ENCODE results near the gene LRRC74A. TPM values are rescaled to one million over a fixed set of nuclear protein-coding genes. Genes with fewer than 3 reads are reported as not detected.

The LRRC74A gene
- total RNA-seq, 6 experiments from 2014 or later: not detected

GRCh38 chr14:76842414-76842813, 16.2 kb downstream of the LRRC74A start:
- Histone ChIP-seq H3K36me3 (no peaks in the 10 kb centered on the region), H3K27ac (no peak overlapping the region), H3K4me3 (no peak overlapping the region), H3K4me1 (no peaks in the 10 kb centered on the region), H3K27me3 (no peaks in the 10 kb centered on the region), H3K9me3 (no peaks in the 10 kb centered on the region)
- intact Hi-C loops (cut with DNase I): no loop called here
- TF ChIP-seq POLR2A (IDR thresholded peaks at IDR 0.05) (no peak), CTCF (IDR thresholded peaks at IDR 0.05) (no peak)
- DNase-seq (no peak), ATAC-seq (no peak)

DNA sequence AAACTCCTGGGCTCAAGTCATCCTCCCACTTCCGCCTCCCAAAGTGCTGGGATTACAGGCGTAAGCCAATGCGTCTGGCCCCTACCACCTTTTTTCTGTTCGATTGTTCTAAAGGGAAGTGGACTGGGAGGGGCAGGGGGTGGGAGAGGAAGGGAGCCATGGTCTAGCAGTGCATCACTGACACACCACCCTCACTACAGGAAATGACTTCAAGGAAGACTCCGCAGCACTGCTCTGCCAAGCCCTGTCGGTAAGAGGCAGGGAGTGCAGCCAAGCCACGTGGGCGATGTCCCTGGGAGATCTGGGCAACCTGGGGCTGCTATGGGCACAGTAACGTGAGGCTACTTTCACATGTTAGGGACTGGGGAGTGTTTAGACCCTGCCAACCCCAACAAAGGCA, 18.0 kb downstream of the LRRC74A start:
- ATAC-seq (peak; percentile 80 to 97 (median 88)), DNase-seq (peak; percentile 58 to 69 (median 61))
- 41% methylated on average over 9 of the region's 9 CpGs for WGBS (ENCODE audit: insufficient coverage, low coverage, low lambda C conversion rate, missing lambda C conversion rate)
- Histone ChIP-seq H3K9me3 (no peaks in the 10 kb centered on the region), H3K27ac (peak overlapping the region in 1 of 3 donors; percentile 38), H3K4me1 (no peaks in the 10 kb centered on the region), H3K27me3 (no peaks in the 10 kb centered on the region), H3K4me3 (no peak overlapping the region), H3K36me3 (no peaks in the 10 kb centered on the region)
- TF ChIP-seq CTCF (IDR thresholded peaks at IDR 0.05): peak in 1 of 4 donors; percentile 33
- no peak for TF ChIP-seq POLR2A (IDR thresholded peaks at IDR 0.05)
- intact Hi-C loops (cut with DNase I): no loop called here

DNA sequence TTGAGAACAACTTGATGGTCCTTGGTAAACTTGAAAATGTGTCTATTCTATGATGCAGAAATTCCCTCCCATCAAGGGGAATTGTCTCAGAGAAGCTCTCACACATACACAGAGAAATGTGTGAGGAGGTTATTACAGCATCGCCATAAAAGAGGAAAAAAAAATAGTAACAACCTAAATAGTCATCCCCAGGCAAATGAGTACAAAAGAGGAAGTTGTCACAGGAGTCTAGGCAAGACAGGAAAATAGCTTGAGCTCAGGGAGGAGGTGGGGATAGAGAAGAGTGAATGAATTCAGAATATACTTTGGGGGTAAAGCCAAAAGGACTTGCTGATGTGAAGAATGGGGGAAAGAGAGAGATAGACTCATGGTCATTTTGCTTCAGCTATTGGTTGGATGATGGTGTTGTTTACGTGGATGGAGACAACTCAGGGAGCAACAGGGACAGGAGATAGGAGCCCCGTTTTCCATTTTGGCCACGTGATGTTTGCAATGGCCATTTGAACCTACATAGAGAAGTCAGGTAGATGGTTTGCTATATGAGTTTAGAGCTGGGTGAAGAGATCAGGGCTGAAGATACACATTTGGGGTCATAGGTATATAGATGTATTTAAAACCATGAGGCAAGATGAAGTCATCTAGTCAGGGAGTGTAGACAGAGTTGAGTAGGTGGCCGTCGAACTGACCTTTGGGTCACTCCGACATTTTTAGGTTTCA, 20.3 kb downstream of the LRRC74A start:
- Histone ChIP-seq H3K27me3 (no peaks in the 10 kb centered on the region), H3K4me1 (no peaks in the 10 kb centered on the region), H3K27ac (no peak overlapping the region), H3K4me3 (no peak overlapping the region), H3K36me3 (no peaks in the 10 kb centered on the region), H3K9me3 (no peaks in the 10 kb centered on the region)
- whole genome bisulfite sequencing (ENCODE audit: insufficient coverage, low coverage, low lambda C conversion rate, missing lambda C conversion rate): 69% methylated on average over 6 of the region's 7 CpGs
- ATAC-seq (no peak), DNase-seq (no peak)
- TF ChIP-seq CTCF (IDR thresholded peaks at IDR 0.05): no peak
- TF ChIP-seq POLR2A (IDR thresholded peaks at IDR 0.05): no peak
- intact Hi-C loops (cut with DNase I): no loop called here

DNA sequence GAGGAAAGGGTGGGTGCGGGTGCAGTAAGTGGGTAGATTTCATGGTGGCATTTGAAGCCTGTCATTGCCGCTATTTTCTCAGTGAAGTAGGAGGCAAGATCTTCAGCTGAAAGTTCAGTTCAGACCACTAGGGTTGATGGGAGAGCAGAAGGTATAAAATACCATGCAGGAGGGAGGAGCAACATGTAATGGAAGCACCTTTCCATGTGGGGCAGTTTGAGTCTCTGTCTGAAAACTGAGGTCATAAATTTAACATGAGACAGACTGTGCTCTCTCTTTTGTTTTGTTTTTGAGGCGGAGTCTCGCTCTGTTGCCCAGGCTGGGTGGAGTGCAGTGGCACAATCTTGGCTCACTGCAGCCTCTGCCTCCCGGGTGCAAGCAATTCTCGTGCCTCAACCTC, 22.7 kb downstream of the LRRC74A start:
- 63% methylated on average over 4 of the region's 6 CpGs for whole genome bisulfite sequencing (ENCODE audit: insufficient coverage, low coverage, low lambda C conversion rate, missing lambda C conversion rate)
- no peak overlapping the region for H3K27ac ChIP-seq
- TF ChIP-seq CTCF (IDR thresholded peaks at IDR 0.05): no peak
- no peak for TF ChIP-seq POLR2A (IDR thresholded peaks at IDR 0.05)
- ATAC-seq (no peak), DNase-seq (no peak)
- H3K36me3 ChIP-seq: no peaks in the 10 kb centered on the region
- H3K9me3 ChIP-seq: no peaks in the 10 kb centered on the region
- no peaks in the 10 kb centered on the region for H3K27me3 ChIP-seq
- H3K4me3 ChIP-seq: no peak overlapping the region
- H3K4me1 ChIP-seq: no peaks in the 10 kb centered on the region
- intact Hi-C loops (cut with DNase I): no loop called here

- 90% methylated on average over 2 of the region's 2 CpGs for WGBS (ENCODE audit: insufficient coverage, low coverage, low lambda C conversion rate, missing lambda C conversion rate)
- H3K4me3 ChIP-seq: no peak overlapping the region
- no peaks in the 10 kb centered on the region for H3K9me3 ChIP-seq
- H3K4me1 ChIP-seq: no peaks in the 10 kb centered on the region
- no peak overlapping the region for H3K27ac ChIP-seq
- TF ChIP-seq CTCF (IDR thresholded peaks at IDR 0.05) (no peak), POLR2A (IDR thresholded peaks at IDR 0.05) (no peak)
- intact Hi-C loops (cut with DNase I): no loop called here
- no peak for DNase-seq
- no peaks in the 10 kb centered on the region for H3K36me3 ChIP-seq
- ATAC-seq: no peak
- H3K27me3 ChIP-seq: no peaks in the 10 kb centered on the region
Measured at GRCh38 chr14:76855066-76855465, 28.9 kb downstream of the LRRC74A start.

All from right lobe of liver (tissue), 6 donors.